PC-3 (cell line): ENCODE results near the gene GOSR1. TPM values are rescaled to one million over a fixed set of nuclear protein-coding genes. Genes with fewer than 3 reads are reported as not detected.
"Not testable (repeated sequence)": the region's sequence is repeated elsewhere in the genome, so short reads cannot be mapped to it uniquely, and the experiment has no call there.

Experiments
- ATAC-seq: fragments of 200-7000 bp; cut with Tn5 transposase; 2 replicates; pipeline ENCODE4 v1.9.1; 2020; ENCODE audit warnings: mild to moderate bottlenecking, moderate library complexity
- BruUV-seq: library from RNA; stranded (reverse); fragments of 400-500 nt; replicated peaks from 2 replicates; lab custom pipeline; 2021; lab: Mats Ljungman, UMichigan
- CTCF ChIA-PET: fragments of 300-600 bp; sonication (Branson Sonifier 250); formaldehyde crosslinking; loops from one replicate; lab custom pipeline; 2022; ENCODE audit warnings: antibody characterized with exemption; lab: Charles Lee
- POLR2A ChIA-PET: fragments of 300-600 bp; sonication (Branson Sonifier 250); formaldehyde crosslinking; loops from one replicate; lab custom pipeline; 2022; ENCODE audit warnings: antibody characterized with exemption; ENCODE audit not compliant: unreplicated experiment; lab: Charles Lee
- DNase-seq: peaks from one replicate; pipeline ENCODE4 v3.0.0-alpha.2; 2015
- H2AFZ ChIP-seq: fragments of 300-600 bp; sonication (generic); 2 replicates; pipeline ENCODE4 v1.6.0; 2016; ENCODE audit warnings: antibody characterized with exemption, low read length
- H3F3A ChIP-seq: fragments of 300-600 bp; sonication (generic); one replicate; pipeline ENCODE4 v1.6.0; 2017; ENCODE audit warnings: antibody characterized with exemption, low read length, control low read depth, mild to moderate bottlenecking; ENCODE audit not compliant: unreplicated experiment
- H3K27ac ChIP-seq: fragments of 300-600 bp; sonication (generic); 2 replicates; pipeline ENCODE4 v1.5.1; 2016; ENCODE audit warnings: mild to moderate bottlenecking, low read length
- H3K27me3 ChIP-seq: fragments of 300-600 bp; sonication (generic); 2 replicates; pipeline ENCODE4 v1.6.1; 2016; ENCODE audit warnings: low read length, mixed read lengths
- H3K36me3 ChIP-seq: fragments of 300-600 bp; sonication (generic); 2 replicates; pipeline ENCODE4 v1.6.1; 2016; ENCODE audit warnings: low read depth, mixed run types, low read length, mixed read lengths
- H3K4me1 ChIP-seq: fragments of 300-600 bp; sonication (generic); 2 replicates; pipeline ENCODE4 v1.5.1; 2016; ENCODE audit warnings: low read length; ENCODE audit not compliant: insufficient read depth
- H3K4me2 ChIP-seq: fragments of 300-600 bp; sonication (generic); 2 replicates; pipeline ENCODE4 v1.6.0; 2016; ENCODE audit warnings: low read length
- H3K4me3 ChIP-seq: fragments of 300-600 bp; sonication (generic); 2 replicates; pipeline ENCODE4 v1.5.1; 2016; ENCODE audit warnings: mild to moderate bottlenecking, low read length, mixed read lengths
- H3K79me2 ChIP-seq: fragments of 300-600 bp; sonication (generic); 2 replicates; pipeline ENCODE4 v1.6.1; 2017; ENCODE audit warnings: low read length, mixed read lengths
- H3K9ac ChIP-seq: fragments of 300-600 bp; sonication (generic); 2 replicates; pipeline ENCODE4 v1.6.0; 2016; ENCODE audit warnings: mild to moderate bottlenecking, low read length
- H3K9me2 ChIP-seq: fragments of 300-600 bp; sonication (generic); replicated peaks from 2 replicates; pipeline ENCODE4 v1.6.1; 2016; ENCODE audit warnings: mixed run types, low read length, mixed read lengths
- H3K9me3 ChIP-seq: fragments of 300-600 bp; sonication (generic); 2 replicates; pipeline ENCODE4 v1.6.1; 2016; ENCODE audit warnings: low read length, mixed read lengths
- H4K20me1 ChIP-seq: fragments of 300-600 bp; sonication (generic); 2 replicates; pipeline ENCODE4 v1.6.1; 2016; ENCODE audit warnings: low read length, mixed read lengths
- CTCF ChIP-seq: fragments of 300-600 bp; sonication (generic); conservative IDR thresholded peaks from 2 replicates; pipeline ENCODE4 v1.5.1; 2017; ENCODE audit warnings: antibody characterized with exemption, low read depth, mild to moderate bottlenecking, low read length
- EZH2 ChIP-seq: fragments of 300-600 bp; sonication (generic); IDR thresholded peaks from one replicate; pipeline ENCODE4 v1.6.1; 2017; ENCODE audit warnings: antibody characterized with exemption, mild to moderate bottlenecking, low read length; ENCODE audit not compliant: unreplicated experiment
- EZH2phosphoT487 ChIP-seq: fragments of 300-600 bp; sonication (generic); IDR thresholded peaks from 2 replicates; pipeline ENCODE4 v1.6.1; 2018; ENCODE audit warnings: mild to moderate bottlenecking, antibody characterized with exemption, low read length, borderline replicate concordance
- intact Hi-C: fragments of 100-400 bp; cut with micrococcal nuclease; formaldehyde crosslinking; loops from 2 replicates; pipeline ENCODE4 v1.9.0; 2023
- total RNA-seq: library from RNA; depleted of rRNA; stranded (reverse); fragments of >200 nt; gene quantifications from 2 replicates; pipeline ENCODE4 v1.2.3, GENCODE V29; 2014

The GOSR1 gene
- total RNA-seq, 1 experiment from 2014 or later, result 22.2 TPM

GRCh38 chr17:30567231-30568116 is 90.3 kb downstream of the GOSR1 start:
- Histone ChIP-seq H3K4me3 (no peak overlapping the region), H3K4me1 (no peaks in the 10 kb centered on the region), H3K4me2 (no peak overlapping the region), H3K9ac (no peak overlapping the region), H3K9me2 (no peaks in the 10 kb centered on the region), H3K36me3 (no peaks in the 10 kb centered on the region), H2AFZ (no peak overlapping the region), H3K27me3 (no peaks in the 10 kb centered on the region), H4K20me1 (no peaks in the 10 kb centered on the region), H3F3A (no peaks in the 10 kb centered on the region), H3K79me2 (no peaks in the 10 kb centered on the region), H3K27ac (no peak overlapping the region), H3K9me3 (no peaks in the 10 kb centered on the region)
- BruUV-seq, result no TSS peak
- no peak for DNase-seq
- CTCF ChIA-PET, result no interaction called here
- POLR2A ChIA-PET, result no interaction called here
- no peak for ATAC-seq
- TF ChIP-seq CTCF, result no peak
- TF ChIP-seq EZH2phosphoT487, result no peak
- no peak for TF ChIP-seq EZH2
- intact Hi-C loops, result no loop called here

GRCh38 chr17:30568117-30568430 is 90.9 kb downstream of the GOSR1 start:
- intact Hi-C loops, result no loop called here
- H3K27ac ChIP-seq, result no peak overlapping the region
- no peak overlapping the region for H3K4me2 ChIP-seq
- no TSS peak for BruUV-seq
- H3K4me1 ChIP-seq, result no peaks in the 10 kb centered on the region
- H3K9me2 ChIP-seq, result no peaks in the 10 kb centered on the region
- no peaks in the 10 kb centered on the region for H4K20me1 ChIP-seq
- ChIA-PET CTCF (no interaction called here), POLR2A (no interaction called here)
- ATAC-seq (no peak), DNase-seq (no peak)
- no peaks in the 10 kb centered on the region for H3F3A ChIP-seq
- H3K9me3 ChIP-seq, result no peaks in the 10 kb centered on the region
- H3K4me3 ChIP-seq, result no peak overlapping the region
- no peak overlapping the region for H2AFZ ChIP-seq
- H3K36me3 ChIP-seq, result no peaks in the 10 kb centered on the region
- no peaks in the 10 kb centered on the region for H3K27me3 ChIP-seq
- no peaks in the 10 kb centered on the region for H3K79me2 ChIP-seq
- no peak for TF ChIP-seq CTCF
- no peak for TF ChIP-seq EZH2
- no peak for TF ChIP-seq EZH2phosphoT487
- H3K9ac ChIP-seq, result no peak overlapping the region

GRCh38 chr17:30569531-30570175 is 92.4 kb downstream of the GOSR1 start:
- H3K4me1 ChIP-seq, POLR2A ChIA-PET, H3K9me2 ChIP-seq, DNase-seq, H3K9me3 ChIP-seq, H3K36me3 ChIP-seq, intact Hi-C loops, H2AFZ ChIP-seq, H3K9ac ChIP-seq, H3K27ac ChIP-seq, CTCF ChIA-PET, H3F3A ChIP-seq, BruUV-seq, H3K79me2 ChIP-seq, H3K4me3 ChIP-seq, H4K20me1 ChIP-seq, ATAC-seq, H3K27me3 ChIP-seq, H3K4me2 ChIP-seq: not testable (repeated sequence)
